DMS 273 treated with DMSO at 0.1 percent for 48 hours (cell line): ENCODE results near the gene ASMTL.
"Not testable (repeated sequence)": the region's sequence is repeated elsewhere in the genome, so short reads cannot be mapped to it uniquely, and the experiment has no call there.

ENCODE experiments used
- DNase-seq: peaks from one replicate; lab custom pipeline; 2025; lab: John Stamatoyannopoulos, UW

ASMTL gene

DNA sequence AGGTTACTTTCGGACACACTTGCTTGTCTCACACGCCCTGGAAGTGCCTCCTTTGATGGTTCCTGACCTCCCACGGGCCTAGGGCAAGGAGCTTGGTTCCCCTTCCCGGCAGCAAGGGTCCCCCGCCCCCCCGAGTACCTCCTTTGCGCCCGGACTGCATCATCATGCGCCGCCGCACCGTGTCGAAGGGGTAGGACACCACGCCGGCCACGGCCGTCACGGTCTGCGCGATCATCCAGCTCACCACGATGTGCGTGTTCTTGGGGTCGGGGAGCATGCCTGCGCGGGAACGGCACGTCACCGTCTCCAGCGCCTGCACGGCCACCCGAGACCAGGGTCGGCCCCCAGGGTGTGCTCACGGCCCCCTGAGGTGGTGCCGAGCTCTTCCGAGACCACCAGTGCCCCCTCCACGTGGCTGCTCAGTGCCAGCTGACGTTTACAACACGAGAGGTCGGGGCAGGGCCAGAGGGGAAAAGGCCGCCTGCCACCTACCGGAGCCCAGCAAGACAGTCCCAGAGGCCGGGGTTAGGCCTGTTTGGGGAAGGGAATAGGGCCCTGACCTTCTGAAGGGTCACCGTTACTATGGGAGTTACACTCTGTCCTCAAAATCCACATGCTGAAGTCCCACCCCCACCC lies 65.5 kb downstream of the ASMTL start:
- DNase-seq = no peak

DNA sequence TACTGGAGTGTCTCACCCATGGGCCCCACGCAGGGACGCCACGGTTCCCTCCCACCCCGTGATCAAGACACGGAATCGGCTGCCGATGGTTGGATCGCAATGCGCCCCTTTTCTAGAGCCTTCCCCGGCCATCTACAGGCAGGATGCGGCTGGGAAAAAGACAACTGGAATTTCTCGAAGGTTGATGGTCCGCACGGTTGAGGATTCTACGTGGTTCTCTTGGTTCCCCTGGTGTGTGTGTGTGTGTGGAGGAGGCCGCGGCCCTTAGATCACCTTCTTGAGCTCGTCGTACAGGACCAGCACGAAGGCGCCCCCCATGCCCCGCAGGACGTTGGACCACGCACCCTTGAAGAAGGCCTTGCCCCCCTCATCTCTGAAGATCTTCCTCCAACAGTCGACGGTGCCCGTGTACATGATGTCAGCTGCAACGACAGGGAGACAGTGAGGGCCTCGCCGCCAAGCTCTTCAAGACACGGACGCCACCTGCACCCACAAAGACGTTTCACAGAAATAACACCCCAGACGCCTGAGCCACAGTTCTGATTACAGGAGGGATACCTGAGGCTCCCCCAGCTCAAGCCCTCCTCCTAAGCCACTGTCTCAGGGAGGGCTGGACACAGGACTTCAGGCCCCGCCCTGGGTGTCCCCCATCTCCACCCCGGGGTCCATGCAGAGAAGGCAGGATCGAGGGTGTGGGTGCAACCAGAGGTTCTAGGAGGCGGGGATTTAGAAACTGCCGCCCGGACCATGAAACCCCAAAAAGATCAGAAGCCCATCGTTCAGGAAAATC lies 66.2 kb downstream of the ASMTL start:
- DNase-seq = no peak

DNA sequence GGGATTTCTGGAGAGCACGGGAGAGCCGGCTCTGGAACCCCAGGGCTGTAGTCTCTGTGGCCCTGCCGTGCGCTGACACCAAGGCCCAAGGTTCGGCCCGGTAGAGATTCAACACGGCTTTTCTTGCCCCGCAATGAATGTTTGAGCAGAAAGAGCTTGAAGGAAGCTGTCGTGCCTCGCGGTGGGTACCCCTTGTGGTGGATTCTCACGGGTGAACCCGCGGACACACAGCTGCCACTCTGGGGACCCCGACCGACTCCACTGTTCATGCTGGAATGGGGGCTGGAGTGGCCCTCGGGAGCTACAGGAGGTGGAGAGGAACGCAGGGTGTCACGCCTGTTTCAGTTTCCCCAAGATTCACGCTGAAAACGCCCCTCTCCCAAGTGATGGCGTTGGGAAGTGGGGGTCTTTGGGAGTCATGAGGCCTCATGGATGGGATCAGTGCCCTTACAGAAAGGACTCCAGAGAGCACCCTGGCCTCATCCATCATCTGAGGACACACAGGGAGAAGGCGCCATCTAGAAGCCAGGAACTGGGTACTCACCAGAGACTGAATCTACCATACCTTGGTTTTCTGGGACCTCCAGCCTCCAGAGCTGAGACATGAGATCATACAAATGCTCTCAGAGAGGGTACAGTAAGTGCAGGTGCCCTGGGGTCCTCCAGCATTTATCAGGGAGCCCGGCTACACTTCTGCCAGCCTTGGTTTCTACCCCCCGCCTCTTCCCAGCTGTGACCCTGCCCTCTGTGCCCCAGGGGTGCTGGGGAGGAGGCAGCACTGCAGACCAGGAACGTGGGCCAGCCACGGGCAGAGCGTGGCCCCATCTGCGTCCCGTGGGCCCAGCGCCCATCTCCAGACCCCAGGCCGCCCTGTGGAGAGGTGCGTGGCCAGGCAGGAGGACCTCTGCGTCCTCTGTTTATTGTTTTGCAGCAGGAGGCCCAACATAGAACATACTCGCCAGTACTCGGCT lies 67.2 kb downstream of the ASMTL start:
- DNase-seq = no peak

DNA sequence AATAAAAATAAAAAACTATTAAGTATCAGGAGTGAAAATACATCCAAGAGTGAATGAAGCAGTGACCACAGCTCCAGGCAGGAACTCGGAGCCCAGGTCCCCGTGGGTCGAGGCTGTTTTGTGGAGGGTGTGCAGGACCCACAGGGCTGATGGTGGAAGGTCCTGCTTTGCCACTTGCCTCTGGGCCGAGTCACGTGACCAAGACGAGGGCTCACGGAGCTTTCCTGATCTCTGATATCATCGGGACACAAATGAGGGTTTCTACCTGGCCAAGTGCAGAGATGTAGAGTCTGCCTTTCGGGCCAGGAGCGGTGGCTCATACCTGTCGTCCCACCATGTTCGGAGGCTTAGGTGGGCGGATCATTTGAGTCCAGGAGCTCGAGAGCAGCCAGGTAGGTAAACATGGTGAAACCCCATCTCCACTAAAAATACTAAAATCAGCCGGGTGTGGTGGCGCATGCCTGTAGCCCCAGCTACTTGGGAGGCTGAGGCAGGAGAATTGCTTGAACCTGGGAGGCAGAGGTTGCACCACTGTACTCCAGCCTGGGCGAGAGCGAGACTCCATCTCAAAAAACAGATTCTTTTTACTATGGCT lies 68.0 kb downstream of the ASMTL start:
- no peak for DNase-seq

DNA sequence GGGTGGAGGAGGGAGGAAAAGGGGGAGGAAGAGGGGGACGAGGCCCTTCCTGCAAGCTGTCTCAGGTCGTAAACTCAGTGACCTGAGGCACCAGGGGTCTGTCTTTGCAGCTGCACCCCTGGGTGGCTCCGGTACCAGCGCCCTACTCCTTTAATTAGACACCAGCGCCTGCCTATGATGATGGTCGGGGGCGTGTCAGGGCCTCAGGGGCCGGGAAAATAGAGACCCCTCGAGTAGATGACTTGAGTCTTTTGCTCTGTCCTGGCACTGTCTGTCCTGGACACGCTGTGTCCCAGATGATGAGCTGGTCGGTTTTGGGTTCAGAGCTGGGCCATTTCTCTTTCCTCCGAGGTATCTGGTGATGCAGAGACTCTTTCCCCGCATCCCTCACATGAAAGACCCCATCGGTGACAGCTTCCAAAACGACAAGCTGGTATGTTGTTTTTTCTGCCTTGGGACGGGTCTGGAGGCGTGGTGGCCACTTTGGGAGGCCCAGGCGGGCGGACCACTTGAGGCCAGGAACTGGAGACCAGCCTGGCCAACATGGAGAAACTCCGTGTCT lies 72.0 kb downstream of the ASMTL start:
- DNase-seq = no peak

DNA sequence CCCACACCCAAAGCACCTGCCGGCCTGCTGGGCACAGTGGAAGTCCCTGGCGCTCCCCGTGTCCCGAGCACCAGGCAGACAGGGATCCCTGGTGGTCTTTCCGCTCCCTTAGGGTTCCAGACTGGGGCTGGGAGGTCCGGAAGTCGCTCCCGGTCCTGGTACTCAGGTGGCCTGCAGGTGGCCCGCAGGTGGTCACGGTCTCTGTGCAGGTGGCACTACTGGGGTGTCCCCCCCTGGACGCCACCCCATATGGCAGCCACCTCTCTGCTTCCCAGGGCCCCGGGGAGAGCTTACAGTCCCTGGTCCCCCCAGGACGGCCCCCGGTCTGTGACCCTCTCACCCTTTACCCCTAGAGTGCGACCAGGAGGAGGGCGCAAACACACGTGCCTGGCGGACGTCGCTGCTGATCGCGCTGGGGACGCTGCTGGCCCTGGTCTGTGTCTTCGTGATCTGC lies 74.4 kb downstream of the ASMTL start:
- no peak for DNase-seq

DNA sequence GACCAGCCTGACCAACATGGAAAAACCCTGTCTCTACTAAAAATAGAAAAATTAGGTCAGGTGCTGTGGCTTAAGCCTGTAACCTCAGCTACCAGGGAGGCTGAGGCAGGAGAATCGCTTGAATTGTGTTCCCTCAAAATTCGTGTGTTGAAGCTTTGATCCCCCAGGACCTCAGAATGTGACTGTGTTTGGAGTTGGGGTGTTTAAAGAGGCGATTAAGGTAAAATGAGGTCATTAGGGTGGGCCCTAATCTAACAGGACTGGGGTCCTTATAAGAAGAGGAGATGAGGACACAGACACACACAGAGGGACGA lies 84.4 kb downstream of the ASMTL start:
- no peak for DNase-seq

DNA sequence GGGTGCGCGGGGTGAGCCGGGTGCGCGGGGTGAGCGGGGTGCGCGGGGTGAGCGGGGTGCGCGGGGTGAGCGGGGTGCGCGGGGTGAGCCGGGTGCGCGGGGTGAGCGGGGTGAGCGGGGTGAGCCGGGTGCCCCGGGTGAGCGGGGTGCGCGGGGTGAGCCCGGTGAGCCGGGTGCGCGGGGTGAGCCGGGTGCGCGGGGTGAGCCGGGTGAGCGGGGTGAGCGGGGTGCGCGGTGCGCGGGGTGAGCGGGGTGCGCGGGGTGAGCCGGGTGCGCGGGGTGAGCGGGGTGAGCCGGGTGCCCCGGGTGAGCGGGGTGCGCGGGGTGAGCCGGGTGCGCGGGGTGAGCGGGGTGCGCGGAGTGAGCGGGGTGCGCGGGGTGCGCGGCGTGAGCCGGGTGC lies 86.3 kb downstream of the ASMTL start:
- not testable (repeated sequence) for DNase-seq

DNA sequence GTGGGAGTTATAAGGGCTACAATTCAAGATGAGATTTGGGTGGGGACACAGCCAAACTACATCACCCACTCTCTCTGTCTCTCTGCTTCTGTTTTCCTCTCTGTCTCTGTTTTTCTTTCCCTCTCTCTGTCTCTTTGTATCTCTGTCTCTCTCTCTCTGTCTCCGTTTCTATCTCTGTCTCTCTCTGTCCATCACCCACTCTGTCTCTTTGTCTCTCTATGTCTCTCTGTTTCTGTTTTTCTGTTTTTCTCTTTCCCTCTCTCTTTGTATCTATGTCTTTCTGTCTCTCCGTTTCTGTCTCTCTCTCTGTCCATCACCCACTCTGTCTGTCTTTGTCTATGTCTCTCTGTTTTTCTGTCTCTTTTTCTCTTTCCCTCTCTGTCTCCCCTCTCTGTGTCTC lies 90.8 kb downstream of the ASMTL start:
- no peak for DNase-seq

DNA sequence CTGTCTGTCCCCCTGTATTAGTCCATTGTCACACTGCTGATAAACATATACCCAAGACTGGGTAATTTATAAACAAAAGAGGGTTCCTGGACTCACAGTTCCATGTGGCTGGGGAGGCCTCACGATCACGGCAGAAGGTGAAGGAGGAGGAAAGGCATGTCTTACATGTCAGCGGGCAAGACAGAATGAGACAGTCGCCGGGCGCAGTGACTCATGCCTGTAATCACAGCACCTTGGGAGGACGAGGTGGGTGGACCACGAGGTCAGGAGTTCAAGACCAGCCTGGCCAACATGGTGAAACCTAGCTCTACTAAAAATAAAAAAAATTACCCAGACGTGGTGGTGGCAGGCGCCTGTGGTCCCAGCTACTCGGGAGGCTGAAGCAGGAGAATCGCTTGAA lies 91.4 kb downstream of the ASMTL start:
- no peak for DNase-seq

DNA sequence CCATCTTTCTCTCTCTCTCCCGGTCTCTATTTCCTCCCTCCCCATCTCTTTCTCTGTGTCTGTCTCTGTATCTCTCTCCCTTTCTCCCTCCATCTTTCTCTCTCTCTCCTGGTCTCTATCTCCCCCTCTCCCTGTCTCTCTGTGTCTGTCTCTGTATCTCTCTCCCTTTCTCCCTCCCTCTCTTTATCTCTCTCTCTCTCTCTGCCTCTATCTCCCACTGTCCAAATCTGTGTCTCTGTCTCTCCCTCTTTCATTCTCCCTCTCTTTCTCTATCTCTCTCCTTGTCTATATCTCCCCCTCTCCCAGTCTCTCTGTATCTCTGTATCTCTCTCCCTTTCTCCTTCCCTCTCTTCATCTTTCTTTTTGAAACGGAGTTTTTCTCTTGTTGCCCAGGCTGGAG lies 92.5 kb downstream of the ASMTL start:
- DNase-seq = no peak

DNA sequence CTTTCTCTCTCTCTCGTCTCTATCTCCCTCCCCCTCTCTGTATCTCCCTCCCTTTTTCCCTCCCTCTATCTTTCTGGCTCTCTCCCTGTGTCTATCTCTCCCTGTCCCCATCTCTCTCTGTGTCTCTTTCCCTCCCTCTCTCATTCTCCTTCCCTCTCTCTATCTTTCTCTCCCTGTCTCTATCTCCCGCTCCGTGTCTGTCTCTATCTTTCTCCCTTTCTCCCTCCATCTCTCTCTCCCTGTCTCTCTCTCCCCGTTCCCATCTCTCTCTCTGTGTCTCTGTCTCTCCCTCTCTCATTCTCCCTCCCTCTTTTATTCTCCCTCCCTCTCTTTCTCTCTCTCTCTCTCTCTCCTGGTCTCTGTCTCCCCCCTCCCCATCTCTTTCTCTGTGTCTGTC lies 93.2 kb downstream of the ASMTL start:
- DNase-seq = no peak

DNA sequence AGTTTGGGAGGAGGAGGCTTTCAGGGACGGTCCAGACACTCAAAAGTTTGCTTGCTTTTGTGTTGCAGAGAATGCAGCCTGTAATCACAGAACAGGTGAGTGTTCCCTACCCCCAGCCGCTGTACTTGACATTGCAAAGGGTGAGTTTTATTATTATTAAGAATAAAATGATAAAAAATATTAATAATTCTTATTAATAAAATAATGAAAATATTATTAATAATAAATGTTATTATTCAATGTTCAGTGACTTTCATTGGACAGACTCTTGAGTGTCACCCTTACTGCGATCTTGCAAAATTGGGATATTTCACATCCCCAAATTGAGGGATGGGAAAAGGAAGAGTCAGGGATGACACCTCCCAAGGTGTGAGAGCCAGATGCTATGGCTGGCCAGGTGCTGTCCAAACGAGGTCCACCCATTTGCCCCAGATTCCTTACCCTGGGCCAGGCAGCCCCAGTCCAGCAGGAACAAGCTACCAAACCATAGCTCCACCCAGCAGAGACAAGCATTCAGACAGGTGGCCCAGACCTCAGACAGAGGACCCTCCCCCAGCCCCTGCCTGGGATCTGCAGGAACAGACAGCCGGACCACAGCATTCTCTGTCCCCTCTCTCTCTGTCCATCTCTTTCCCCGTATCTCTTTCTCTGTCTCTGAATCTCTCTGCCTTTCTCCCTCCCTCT lies 93.8 kb downstream of the ASMTL start:
- DNase-seq = no peak

DNA sequence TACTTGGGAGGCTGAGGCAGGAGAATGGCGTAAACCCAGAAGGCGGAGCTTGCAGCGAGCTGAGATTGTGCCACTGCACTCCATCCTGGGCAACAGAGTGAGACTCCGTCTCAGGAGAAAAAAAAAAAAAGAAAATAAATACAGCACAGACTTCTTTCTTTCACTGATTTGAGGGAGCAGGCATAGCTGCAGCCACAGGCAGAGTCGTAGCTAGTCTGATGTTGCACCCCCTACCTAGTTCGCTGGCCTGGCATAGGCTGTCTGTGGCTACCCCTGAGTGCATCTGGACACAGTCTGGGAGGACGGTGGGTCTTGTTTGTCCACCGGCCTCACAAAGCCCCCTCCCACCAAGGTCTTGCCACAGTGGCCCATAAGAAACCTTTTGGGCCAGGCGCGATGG lies 94.7 kb downstream of the ASMTL start:
- no peak for DNase-seq

DNA sequence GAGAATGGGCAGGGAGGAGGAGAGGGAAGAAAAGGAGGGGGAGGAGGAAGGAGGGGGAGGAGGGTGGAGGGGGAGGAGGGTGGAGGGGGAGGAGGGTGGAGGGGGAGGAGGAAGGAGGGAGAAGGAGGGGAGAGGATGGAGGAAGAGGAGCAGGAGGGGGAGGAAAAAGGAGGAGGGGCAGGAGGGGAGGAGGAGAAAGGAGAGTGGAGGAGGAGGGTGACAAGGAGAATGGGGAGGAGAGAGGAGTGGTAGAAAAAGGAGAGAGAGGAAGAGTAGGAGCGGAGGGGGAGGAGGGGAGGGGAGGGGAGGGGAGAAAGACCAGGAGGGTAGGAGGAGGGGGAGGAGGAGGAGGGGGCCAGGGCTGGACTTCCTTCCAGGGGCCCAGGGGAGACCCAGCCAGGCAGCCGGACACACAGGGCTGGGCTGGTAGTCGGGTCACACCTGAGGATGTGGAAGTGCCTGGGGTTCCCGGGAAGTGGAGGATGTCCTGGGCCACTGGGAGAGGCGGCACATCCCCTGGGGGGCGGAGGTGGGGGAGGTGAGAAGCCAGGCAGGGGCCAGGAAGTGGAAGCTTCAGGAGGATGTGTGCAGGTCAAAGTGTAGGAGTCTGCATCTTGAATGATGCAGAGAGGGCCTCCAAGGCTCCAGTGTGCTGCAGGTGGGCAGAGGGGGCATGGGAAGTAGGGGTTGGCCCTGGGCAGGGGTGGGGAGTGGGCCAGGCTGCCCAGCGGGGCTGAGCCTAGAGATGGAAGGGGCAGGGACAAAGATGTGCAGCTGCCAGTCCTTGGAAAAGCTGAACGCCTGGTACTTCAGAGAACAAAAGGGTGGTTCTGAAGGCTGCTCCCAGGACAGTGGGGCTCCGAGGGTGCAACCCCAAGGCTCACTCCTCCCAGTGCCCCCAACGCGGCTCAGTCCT lies 97.3 kb downstream of the ASMTL start:
- no peak for DNase-seq

DNA sequence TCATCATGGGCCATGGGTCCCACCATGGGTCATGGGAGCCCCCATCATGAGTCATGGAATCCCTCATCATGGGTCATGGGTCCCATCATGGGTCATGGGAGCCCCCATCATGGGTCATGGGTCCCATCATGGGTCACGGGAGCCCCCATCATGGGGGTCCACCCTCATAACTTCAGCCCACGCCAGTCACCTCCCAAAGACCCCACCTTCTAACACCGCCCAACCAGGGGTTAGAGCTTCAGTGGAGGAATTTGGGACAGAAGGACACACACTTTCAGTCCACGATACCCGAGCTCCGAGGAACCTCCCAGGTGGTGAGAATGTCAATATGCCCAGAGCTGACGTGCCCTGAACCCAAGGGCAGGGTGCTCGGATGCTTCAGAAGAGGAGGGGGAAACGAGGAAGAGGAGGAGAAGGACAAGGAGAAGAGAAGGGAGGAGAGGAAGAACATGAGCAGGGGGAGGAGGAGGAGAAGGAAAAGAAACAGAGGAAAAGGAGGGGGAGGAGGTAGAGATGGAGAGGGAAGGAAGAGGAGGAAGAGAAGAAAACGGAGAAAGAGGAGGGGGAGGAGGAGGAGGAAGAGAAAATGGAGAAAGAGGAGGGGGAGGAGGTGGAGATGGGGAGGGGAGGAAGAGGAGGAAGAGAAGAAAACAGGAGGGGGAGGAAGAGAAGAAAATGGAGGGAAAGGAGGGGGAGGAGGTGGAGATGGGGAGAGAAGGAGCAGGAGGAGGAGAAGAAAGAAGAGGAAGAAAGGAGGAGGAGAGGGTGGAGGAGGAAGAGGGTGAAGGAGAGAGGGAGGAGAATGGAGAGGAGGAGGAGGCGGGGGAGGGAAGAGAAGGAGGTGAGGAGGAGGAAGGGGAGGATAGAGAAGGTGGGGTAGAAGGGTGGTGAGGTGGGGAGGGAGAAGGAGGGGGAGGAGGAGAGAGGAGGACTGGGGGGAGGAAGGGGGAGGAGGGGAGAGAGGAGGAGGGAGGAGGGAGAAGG lies 98.4 kb downstream of the ASMTL start:
- DNase-seq = no peak
